Esophagus muscularis mucosa (tissue), 4 donors: ENCODE results near the gene RNF133. TPM values are rescaled to one million over a fixed set of nuclear protein-coding genes. Genes with fewer than 3 reads are reported as not detected.
"Not testable (repeated sequence)": the region's sequence is repeated elsewhere in the genome, so short reads cannot be mapped to it uniquely, and the experiment has no call there.

Experiments
- DNase-seq: peaks from one replicate; pipeline ENCODE4 v3.0.0-alpha.2; 2017; ENCODE audit errors: extremely low spot score
- H3K27ac ChIP-seq, 4 donors: fragments of 200-600 bp; sonication (generic); replicated peaks in 1 of 4; 1 replicate in 3 of 4; 2 replicates in 1 of 4; pipeline ENCODE4 v1.5.1; 2016 to 2019; ENCODE audit warnings: mild to moderate bottlenecking in 1 of 4
- H3K27me3 ChIP-seq, 4 donors: fragments of 200-600 bp; sonication (generic); one replicate each; pipeline versions ENCODE4 v1.5.1 to v1.6.0; 2016 to 2019
- H3K36me3 ChIP-seq, 4 donors: fragments of 200-600 bp; sonication (generic); one replicate each; pipeline ENCODE4 v1.5.1; 2016 to 2019
- H3K4me1 ChIP-seq, 4 donors: fragments of 200-600 bp; sonication (generic); one replicate each; pipeline ENCODE4 v1.5.1; 2016 to 2019
- H3K4me3 ChIP-seq, 4 donors: fragments of 200-600 bp; sonication (generic); 1 replicate in 2 of 4; 2 replicates in 2 of 4; pipeline ENCODE4 v1.5.1; 2016 to 2019; ENCODE audit warnings: mild to moderate bottlenecking in 4 of 4, moderate library complexity in 1 of 4
- H3K9me3 ChIP-seq, 4 donors: fragments of 200-600 bp; sonication (generic); 1 replicate in 3 of 4; 2 replicates in 1 of 4; pipeline ENCODE4 v1.5.1; 2016 to 2019
- EP300 ChIP-seq: sonication (generic); formaldehyde crosslinking; IDR thresholded peaks from one replicate; pipeline ENCODE4 v1.6.1; 2017; ENCODE audit warnings: antibody characterized with exemption
- POLR2A ChIP-seq: fragments of 450-650 bp; IDR thresholded peaks from one replicate; pipeline ENCODE4 v1.6.1; 2017; ENCODE audit warnings: antibody characterized with exemption, moderate library complexity, mild to moderate bottlenecking, low read depth
- POLR2AphosphoS5 ChIP-seq, 2 donors: sonication (generic); formaldehyde crosslinking; IDR thresholded peaks; one replicate each; pipeline ENCODE4 v1.6.1; 2017; ENCODE audit warnings: antibody characterized with exemption in 2 of 2
- WGBS: methylation state at CpG from one replicate; pipeline ENCODE4 v1.1.5; 2018; 5-methylcytosine and 5-hydroxymethylcytosine counted together
- intact Hi-C: fragments of 100-400 bp; cut with DNase I; formaldehyde crosslinking; loops from one replicate; pipeline ENCODE4 v1.15.1; 2023
- total RNA-seq, 4 donors: library from RNA; depleted of rRNA; stranded (reverse); fragments of >200 nt; gene quantifications; one replicate each; pipeline versions ENCODE4 v1.1.0 to v1.2.1, GENCODE V29; 2016
- TF ChIP-seq, protein P1 (sequence below), 3 experiments: fragments of 200-600 bp in 2 of 3; fragments of 450-650 bp in 1 of 3; sonication (generic) in 2 of 3; IDR thresholded peaks; one replicate each; pipeline ENCODE4 v1.5.1; 2017 to 2019; ENCODE audit warnings: antibody characterized with exemption in 3 of 3, mild to moderate bottlenecking in 2 of 3, moderate library complexity in 1 of 3

RNF133 gene
- total RNA-seq, 4 donors from 2014 or later, result 0.50 to 4.6 (median 1.7) TPM

DNA sequence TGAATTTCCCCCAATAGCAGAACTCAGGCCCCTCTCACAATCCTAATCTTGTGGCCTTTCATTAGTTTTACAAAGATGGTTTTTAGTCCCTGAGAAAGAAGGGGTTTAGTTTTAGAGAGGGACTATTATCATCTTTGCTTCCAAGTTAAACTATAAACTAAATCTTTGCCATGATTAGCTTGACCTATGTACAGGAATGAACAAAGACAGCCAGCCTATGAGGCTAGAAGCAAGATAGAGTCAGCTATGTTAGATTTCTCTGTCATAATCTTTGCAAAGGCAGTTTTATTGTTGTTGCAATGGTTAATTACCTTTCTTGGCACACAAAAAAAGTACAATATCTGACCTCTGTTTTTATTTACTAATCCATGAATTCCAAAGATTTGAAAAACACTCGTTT, 19.1 kb downstream of the RNF133 start:
- no peak for DNase-seq
- Histone ChIP-seq H3K9me3 (no peaks in the 10 kb centered on the region), H3K4me3 (no peak overlapping the region), H3K4me1 (peaks cover 0 to 34% (median 14%) of the 10 kb centered on the region in 4 donors), H3K36me3 (no peaks in the 10 kb centered on the region), H3K27me3 (no peaks in the 10 kb centered on the region), H3K27ac (no peak overlapping the region)
- WGBS, result 79% methylated on average over 1 of the region's 1 CpG
- intact Hi-C loops, result no loop called here
- TF ChIP-seq, protein P1, sequence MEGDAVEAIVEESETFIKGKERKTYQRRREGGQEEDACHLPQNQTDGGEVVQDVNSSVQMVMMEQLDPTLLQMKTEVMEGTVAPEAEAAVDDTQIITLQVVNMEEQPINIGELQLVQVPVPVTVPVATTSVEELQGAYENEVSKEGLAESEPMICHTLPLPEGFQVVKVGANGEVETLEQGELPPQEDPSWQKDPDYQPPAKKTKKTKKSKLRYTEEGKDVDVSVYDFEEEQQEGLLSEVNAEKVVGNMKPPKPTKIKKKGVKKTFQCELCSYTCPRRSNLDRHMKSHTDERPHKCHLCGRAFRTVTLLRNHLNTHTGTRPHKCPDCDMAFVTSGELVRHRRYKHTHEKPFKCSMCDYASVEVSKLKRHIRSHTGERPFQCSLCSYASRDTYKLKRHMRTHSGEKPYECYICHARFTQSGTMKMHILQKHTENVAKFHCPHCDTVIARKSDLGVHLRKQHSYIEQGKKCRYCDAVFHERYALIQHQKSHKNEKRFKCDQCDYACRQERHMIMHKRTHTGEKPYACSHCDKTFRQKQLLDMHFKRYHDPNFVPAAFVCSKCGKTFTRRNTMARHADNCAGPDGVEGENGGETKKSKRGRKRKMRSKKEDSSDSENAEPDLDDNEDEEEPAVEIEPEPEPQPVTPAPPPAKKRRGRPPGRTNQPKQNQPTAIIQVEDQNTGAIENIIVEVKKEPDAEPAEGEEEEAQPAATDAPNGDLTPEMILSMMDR (IDR thresholded peaks at IDR 0.05), result no peak
- TF ChIP-seq POLR2A (no peak), POLR2AphosphoS5 (IDR thresholded peaks at IDR 0.05) (no peak), EP300 (no peak)

DNA sequence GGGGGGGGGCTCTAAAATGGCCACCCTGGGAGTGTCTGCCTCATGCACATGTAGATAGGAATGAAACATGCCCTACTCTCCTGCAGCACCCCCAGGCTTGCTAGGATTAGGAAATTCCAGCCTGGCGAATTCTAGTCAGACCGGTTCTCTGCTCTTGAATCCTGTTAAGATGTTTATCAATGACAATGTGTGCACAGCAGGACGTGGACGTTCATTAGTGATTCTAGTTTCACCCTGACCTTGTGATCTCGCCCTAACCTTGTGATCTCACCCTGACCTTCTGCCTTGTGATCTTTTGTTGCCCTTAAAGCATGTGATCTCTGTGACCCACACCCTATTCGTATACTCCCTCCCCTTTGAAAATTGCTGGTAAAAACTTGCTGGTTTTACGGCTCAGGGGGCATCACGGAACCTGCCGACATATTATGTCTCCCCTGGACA, 19.6 kb downstream of the RNF133 start:
- intact Hi-C loops, H3K4me3 ChIP-seq, H3K9me3 ChIP-seq, DNase-seq, H3K27me3 ChIP-seq, H3K36me3 ChIP-seq, H3K27ac ChIP-seq: not testable (repeated sequence)
- 91% methylated on average over 9 of the region's 9 CpGs for WGBS
- H3K4me1 ChIP-seq, result peaks cover 0 to 39% (median 19%) of the 10 kb centered on the region in 4 donors

DNA sequence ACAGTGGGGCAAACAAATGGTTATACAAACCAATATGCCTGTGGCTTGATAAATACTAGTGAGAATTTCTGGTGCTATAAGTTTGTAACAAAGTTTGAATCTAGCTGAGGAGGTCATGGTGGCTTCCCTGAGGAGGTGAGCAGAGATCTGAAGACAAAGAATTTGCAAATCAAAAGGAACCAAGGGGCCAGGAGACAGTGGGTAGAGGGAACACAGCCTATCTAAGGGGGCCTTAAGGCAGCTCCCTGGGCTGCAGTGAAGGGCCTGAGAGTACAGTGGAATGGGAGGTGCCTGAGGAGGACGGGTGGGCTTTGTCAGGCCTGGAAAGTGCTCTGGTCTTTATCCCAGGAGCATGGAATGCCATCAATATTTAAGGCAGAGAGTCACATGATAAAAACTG, 21.8 kb downstream of the RNF133 start:
- no peak for TF ChIP-seq POLR2AphosphoS5 (IDR thresholded peaks at IDR 0.05)
- no peak for TF ChIP-seq EP300
- TF ChIP-seq POLR2A, result no peak
- TF ChIP-seq, protein P1 (IDR thresholded peaks at IDR 0.05), result no peak
- H3K27me3 ChIP-seq, result no peaks in the 10 kb centered on the region
- no peak overlapping the region for H3K4me3 ChIP-seq
- peaks cover 0 to 48% (median 22%) of the 10 kb centered on the region in 4 donors for H3K4me1 ChIP-seq
- H3K36me3 ChIP-seq, result no peaks in the 10 kb centered on the region
- DNase-seq, result no peak
- intact Hi-C loops, result no loop called here
- H3K27ac ChIP-seq, result no peak overlapping the region
- H3K9me3 ChIP-seq, result no peaks in the 10 kb centered on the region
- 65% methylated on average over 1 of the region's 1 CpG for WGBS

DNA sequence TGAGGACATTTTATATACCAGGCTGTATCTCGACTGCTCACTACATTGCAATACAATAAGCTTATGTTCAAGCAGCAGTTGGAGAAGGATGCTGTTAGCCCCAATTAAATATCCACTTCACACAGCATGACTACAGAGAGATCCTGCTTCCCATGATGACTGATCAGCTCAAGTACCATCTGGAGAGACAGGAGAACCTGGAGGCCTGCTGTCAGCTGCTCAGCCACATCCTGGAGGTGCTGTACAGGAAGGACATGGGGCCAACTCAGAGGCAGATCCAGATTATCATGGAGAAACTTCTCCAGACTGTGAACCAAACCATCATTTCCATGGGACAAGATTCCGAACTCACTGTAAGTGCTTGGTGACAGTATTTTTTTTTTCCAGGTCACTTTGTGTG, 22.5 kb downstream of the RNF133 start:
- intact Hi-C loops, result no loop called here
- 64% methylated on average over 2 of the region's 2 CpGs for WGBS
- peaks cover 0 to 49% (median 22%) of the 10 kb centered on the region in 4 donors for H3K4me1 ChIP-seq
- no peak overlapping the region for H3K4me3 ChIP-seq
- DNase-seq, result no peak
- no peaks in the 10 kb centered on the region for H3K27me3 ChIP-seq
- TF ChIP-seq POLR2AphosphoS5 (IDR thresholded peaks at IDR 0.05) (no peak), EP300 (no peak), POLR2A (no peak)
- TF ChIP-seq, protein P1 (IDR thresholded peaks at IDR 0.05), result no peak
- H3K27ac ChIP-seq, result no peak overlapping the region
- H3K36me3 ChIP-seq, result no peaks in the 10 kb centered on the region
- no peaks in the 10 kb centered on the region for H3K9me3 ChIP-seq

DNA sequence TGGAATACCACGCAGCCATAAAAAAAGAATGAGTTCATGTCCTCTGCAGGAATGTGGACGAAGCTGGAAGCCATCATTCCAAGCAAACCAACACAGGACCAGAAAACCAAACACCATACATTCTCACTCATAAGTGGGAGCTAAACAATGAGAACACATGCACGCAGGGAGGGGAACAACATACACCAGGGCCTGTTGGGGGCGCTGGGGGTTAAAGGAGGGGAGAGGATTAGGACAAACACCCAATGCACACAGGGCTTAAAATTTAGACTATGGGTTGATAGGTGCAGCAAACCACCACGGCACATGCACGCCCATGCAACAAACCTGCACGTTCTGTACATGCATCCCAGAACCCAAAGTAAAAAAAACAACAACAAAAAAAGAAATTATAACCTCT, 23.3 kb downstream of the RNF133 start:
- DNase-seq, result no peak
- no peak overlapping the region for H3K4me3 ChIP-seq
- H3K36me3 ChIP-seq, result no peaks in the 10 kb centered on the region
- intact Hi-C loops, result no loop called here
- 92% methylated on average over 7 of the region's 7 CpGs for WGBS
- H3K27ac ChIP-seq, result no peak overlapping the region
- H3K27me3 ChIP-seq, result no peaks in the 10 kb centered on the region
- H3K4me1 ChIP-seq, result peaks cover 0 to 49% (median 22%) of the 10 kb centered on the region in 4 donors
- no peak for TF ChIP-seq POLR2A
- no peak for TF ChIP-seq EP300
- TF ChIP-seq, protein P1 (IDR thresholded peaks at IDR 0.05), result no peak
- no peak for TF ChIP-seq POLR2AphosphoS5 (IDR thresholded peaks at IDR 0.05)
- H3K9me3 ChIP-seq, result no peaks in the 10 kb centered on the region
